Sigmoid colon (tissue), 4 donors: ENCODE data around the gene SH3GL2.

Source experiments
- EP300 ChIP-seq, 4 donors: sonication (generic); formaldehyde crosslinking; IDR thresholded peaks; one replicate each; pipeline ENCODE4 v1.6.1; 2017; ENCODE audit warnings: antibody characterized with exemption in 4 of 4
- POLR2A ChIP-seq, 2 donors: fragments of 450-650 bp; IDR thresholded peaks; one replicate each; pipeline ENCODE4 v1.6.1; 2016; ENCODE audit warnings: antibody characterized with exemption in 2 of 2, mild to moderate bottlenecking in 2 of 2, moderate library complexity in 2 of 2

- TF ChIP-seq EP300 (IDR thresholded peaks at IDR 0.05) (no peak), POLR2A (IDR thresholded peaks at IDR 0.05) (no peak)
Measured at GRCh38 chr9:17578577-17578910, 322 bp upstream of the SH3GL2 start.
